Uterus (tissue), 2 donors: ENCODE measurements around the gene ITPA.

Experiments
- CTCF ChIP-seq, 4 experiments: fragments of 200-600 bp in 2 of 4; fragments of 450-650 bp in 2 of 4; sonication (generic) in 2 of 4; IDR thresholded peaks; one replicate each; pipeline ENCODE4 v1.5.1; 2016 to 2019; ENCODE audit warnings: antibody characterized with exemption in 4 of 4, mild to moderate bottlenecking in 2 of 4, moderate library complexity in 1 of 4
- POLR2A ChIP-seq, 2 donors: fragments of 450-650 bp; IDR thresholded peaks; one replicate each; pipeline ENCODE4 v1.6.1; 2016; ENCODE audit warnings: antibody characterized with exemption in 2 of 2, mild to moderate bottlenecking in 1 of 2, moderate library complexity in 1 of 2

- TF ChIP-seq CTCF (IDR thresholded peaks at IDR 0.05) (no peak), POLR2A (IDR thresholded peaks at IDR 0.05) (no peak)
Measured at GRCh38 chr20:3164043-3164762, 45.1 kb upstream of the ITPA start.
